Kidney (tissue), 14 donors: ENCODE data around the gene ARID3A. TPM values are rescaled to one million over a fixed set of nuclear protein-coding genes. Genes with fewer than 3 reads are reported as not detected.

Source experiments
- DNase-seq, 5 donors: peaks; one replicate each; pipeline ENCODE4 v3.0.0-alpha.2; 2013 to 2020
- FAIRE-seq: peaks from 2 replicates; lab custom pipeline; 2012; peaks lifted over from hg19 to GRCh38; lab: Jason Lieb, UNC
- H3K27ac ChIP-seq, 2 donors: one replicate each; pipeline ENCODE4 v1.7.0; 2013; ENCODE audit warnings: low read depth in 2 of 2, low read length in 2 of 2, inconsistent platforms in 1 of 2
- H3K27me3 ChIP-seq: one replicate; pipeline ENCODE4 v1.7.1; 2013; ENCODE audit warnings: low read length, inconsistent platforms; ENCODE audit not compliant: control insufficient read depth, insufficient read depth
- H3K36me3 ChIP-seq, 3 donors: one replicate each; pipeline versions ENCODE4 v1.7.0 to v1.7.1; 2013; ENCODE audit warnings: low read length in 3 of 3, control low read depth in 1 of 3, inconsistent platforms in 1 of 3; ENCODE audit not compliant: insufficient read depth in 3 of 3, control insufficient read depth in 2 of 3
- H3K4me1 ChIP-seq, 3 donors: one replicate each; pipeline versions ENCODE4 v1.7.0 to v1.7.1; 2013; ENCODE audit warnings: low read length in 3 of 3, inconsistent platforms in 1 of 3, low read depth in 1 of 3; ENCODE audit not compliant: control insufficient read depth in 2 of 3, insufficient read depth in 2 of 3
- H3K4me3 ChIP-seq, 3 donors: one replicate each; pipeline versions ENCODE4 v1.7.0 to v1.8.1; 2013; ENCODE audit warnings: low read length in 3 of 3, control low read depth in 1 of 3, inconsistent platforms in 1 of 3
- H3K9ac ChIP-seq, 3 donors: one replicate each; pipeline versions ENCODE4 v1.7.0 to v1.7.1; 2013; ENCODE audit warnings: low read length in 3 of 3, control low read depth in 1 of 3, inconsistent platforms in 1 of 3
- H3K9me3 ChIP-seq, 3 donors: one replicate each; pipeline versions ENCODE4 v1.7.0 to v1.7.1; 2013; ENCODE audit warnings: low read length in 3 of 3, control low read depth in 1 of 3, inconsistent platforms in 1 of 3; ENCODE audit not compliant: control insufficient read depth in 2 of 3, insufficient read depth in 1 of 3
- CTCF ChIP-seq: IDR thresholded peaks from 3 replicates; pipeline ENCODE4 v1.5.1; 2012; ENCODE audit warnings: mild to moderate bottlenecking, moderate library complexity, borderline replicate concordance; ENCODE audit not compliant: insufficient read depth; ENCODE audit errors: extremely low read depth
- intact Hi-C: fragments of 100-400 bp; cut with DNase I; formaldehyde crosslinking; loops from one replicate; pipeline ENCODE4 v1.11.1; 2022
- polyA plus RNA-seq: library from polyadenylated mRNA; stranded (reverse); fragments of 350-450 nt; fragmentation: Illumina TruSeq; extraction: RNeasy Lipid Tissue Mini Kit (QIAGEN cat#74804); gene quantifications from one replicate; pipeline ENCODE4 v1.2.3, GENCODE V29; 2014; ENCODE audit warnings: low read depth, low replicate concordance; ENCODE audit not compliant: insufficient read depth
- total RNA-seq: library from RNA; stranded (reverse); fragmentation: NEBNext Ultra II Directional; extraction: Animal tissue kit (Norgen Biotek cat#: 25700); gene quantifications from one replicate; pipeline ENCODE4 v1.2.1, GENCODE V29; 2021
- donor health status: control.
- donor health status: control.
- donor health status: control.
- donor health status: control.
- donor health status: control.
- donor health status: DM: yes; HTN: yes; CAD: no.
- donor health status: Normal renal cell carcinoma (clear cell type).

The ARID3A gene
- total and polyA plus RNA-seq, 2 donors from 2014 or later, result 5.6 to 16.9 TPM

- DNase-seq, result no peak
- Histone ChIP-seq H3K4me3 (no peak overlapping the region), H3K4me1 (no peaks in the 10 kb centered on the region), H3K9ac (no peak overlapping the region), H3K9me3 (no peaks in the 10 kb centered on the region), H3K27me3 (no peaks in the 10 kb centered on the region), H3K27ac (no peak overlapping the region), H3K36me3 (peaks cover 4 to 28% (median 6%) of the 10 kb centered on the region in 3 donors)
- no peak for TF ChIP-seq CTCF
- no peak for FAIRE-seq
- intact Hi-C loops, result no loop called here
These were observed 40.2 kb upstream of the ARID3A start for GRCh38 chr19:885536-886224.

GRCh38 chr19:887072-887471 lies 38.8 kb upstream of the ARID3A start:
- TF ChIP-seq CTCF, result no peak
- Histone ChIP-seq H3K9me3 (no peaks in the 10 kb centered on the region), H3K4me3 (no peak overlapping the region), H3K4me1 (peaks cover 0 to 2% (median 0%) of the 10 kb centered on the region in 3 donors), H3K9ac (no peak overlapping the region), H3K27ac (no peak overlapping the region), H3K36me3 (peaks cover 2 to 21% (median 6%) of the 10 kb centered on the region in 3 donors), H3K27me3 (no peaks in the 10 kb centered on the region)
- DNase-seq (peak in 1 of 5 donors; percentile 41), FAIRE-seq (no peak)
- intact Hi-C loops, result no loop called here

GRCh38 chr19:887599-887998 lies 38.2 kb upstream of the ARID3A start:
- Histone ChIP-seq H3K27me3 (no peaks in the 10 kb centered on the region), H3K4me1 (peaks cover 0 to 2% (median 0%) of the 10 kb centered on the region in 3 donors), H3K9ac (no peak overlapping the region), H3K27ac (no peak overlapping the region), H3K36me3 (peaks cover 2 to 21% (median 6%) of the 10 kb centered on the region in 3 donors), H3K4me3 (no peak overlapping the region), H3K9me3 (no peaks in the 10 kb centered on the region)
- intact Hi-C loops, result no loop called here
- no peak for TF ChIP-seq CTCF
- no peak for DNase-seq
- no peak for FAIRE-seq
